Measurements from ENCODE around the gene ATXN2.

ATXN2 gene

GRCh38 chr12:111448846-111449790, 150.0 kb downstream of the ATXN2 start:
- DNase-seq, result no peak

GRCh38 chr12:111448266-111448830, 150.8 kb downstream of the ATXN2 start:
- no peak for DNase-seq

DNA sequence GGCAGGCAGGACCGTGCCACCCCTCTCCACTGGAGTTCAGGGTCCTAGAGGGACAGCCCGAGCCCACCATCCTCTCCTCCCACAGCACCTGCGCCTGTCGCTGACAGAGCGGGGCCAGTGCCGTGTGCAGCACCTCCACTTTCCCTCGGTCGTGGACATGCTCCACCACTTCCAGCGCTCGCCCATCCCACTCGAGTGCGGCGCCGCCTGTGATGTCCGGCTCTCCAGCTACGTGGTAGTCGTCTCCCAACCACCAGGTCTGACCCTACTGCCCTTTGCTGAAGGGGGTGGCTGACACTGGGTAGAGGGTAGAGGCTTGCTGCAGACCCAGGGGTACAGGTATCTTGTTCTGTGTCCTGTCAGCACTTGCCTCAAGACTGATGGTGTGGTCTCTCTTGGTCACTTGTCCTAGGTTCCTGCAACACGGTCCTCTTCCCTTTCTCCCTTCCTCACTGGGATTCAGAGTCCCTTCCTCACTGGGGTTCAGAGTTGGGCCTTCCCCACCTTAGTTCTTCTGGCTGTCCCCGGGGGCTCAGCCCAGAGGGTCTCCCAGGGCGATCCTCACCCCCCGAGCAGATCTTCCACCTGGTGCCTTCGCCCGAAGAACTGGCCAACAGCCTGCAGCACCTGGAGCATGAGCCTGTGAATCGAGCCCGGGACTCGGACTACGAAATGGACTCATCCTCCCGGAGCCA, 151.4 kb downstream of the ATXN2 start:
- no peak for DNase-seq

- DNase-seq, result no peak
Measured at GRCh38 chr12:111446631-111447570, 152.2 kb downstream of the ATXN2 start.

- no peak for DNase-seq
Measured at GRCh38 chr12:111445726-111446581, 153.2 kb downstream of the ATXN2 start.

DNA sequence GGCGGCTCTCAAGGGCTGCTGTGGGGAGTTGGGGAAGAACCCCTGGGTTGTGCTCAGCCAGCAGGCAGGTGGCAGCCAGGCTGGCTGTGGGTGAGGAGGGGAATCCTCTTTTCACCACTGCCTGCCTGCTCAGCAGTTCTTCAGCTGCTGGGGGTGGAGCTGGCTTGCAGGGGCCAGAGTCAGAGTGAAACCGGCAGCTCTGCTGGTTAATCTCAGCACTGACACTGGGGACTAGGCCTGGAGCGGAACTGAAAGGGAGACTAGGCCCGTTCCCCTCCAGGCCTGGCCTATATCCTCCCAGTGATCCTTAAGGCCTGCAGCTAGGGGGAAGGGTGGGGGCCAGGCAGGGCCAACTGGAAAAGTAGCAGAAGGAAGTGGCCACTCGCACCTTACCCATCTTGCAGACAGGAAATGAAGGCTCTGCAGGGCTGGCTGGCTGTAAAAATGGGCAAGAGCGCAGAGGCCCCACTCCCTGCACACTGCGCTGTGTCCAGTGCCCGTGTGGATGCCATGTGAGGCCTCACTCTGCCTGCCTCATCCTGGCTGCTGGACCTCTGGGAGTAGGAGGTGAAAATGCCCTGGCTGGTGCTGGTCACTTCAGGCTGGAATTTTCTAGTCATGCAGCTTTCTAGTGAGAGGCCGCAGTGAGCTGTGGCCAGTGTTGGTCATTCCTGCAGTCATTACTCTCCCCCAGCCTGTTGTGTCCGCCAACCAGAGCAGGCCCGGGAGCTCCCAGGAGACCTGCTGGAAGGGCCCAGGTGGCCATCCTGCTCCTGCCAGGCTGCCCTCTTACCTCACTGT, 154.0 kb downstream of the ATXN2 start:
- DNase-seq, result peak; percentile 76

GRCh38 chr12:111444314-111444924, 154.7 kb downstream of the ATXN2 start:
- DNase-seq, result peak; percentile 29

DNA sequence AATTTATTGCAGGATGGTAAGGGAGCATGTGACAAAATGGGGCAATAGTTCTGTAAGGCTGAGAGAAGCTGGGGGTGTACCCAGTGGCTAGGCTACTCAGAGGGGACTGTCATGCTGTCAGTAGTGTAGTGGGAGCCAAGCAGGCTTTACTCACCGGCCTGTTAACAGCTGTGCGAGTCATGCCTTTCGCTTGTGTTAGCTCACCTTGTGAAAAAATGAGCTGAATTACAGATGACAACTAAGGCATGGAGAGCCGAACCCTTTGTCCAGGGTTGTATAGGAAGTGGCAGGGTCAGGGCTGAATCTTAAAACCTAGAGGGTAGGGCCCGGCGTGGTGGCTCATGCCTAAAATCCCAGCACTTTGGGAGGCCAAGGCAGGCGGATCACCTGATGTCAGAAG, 155.5 kb downstream of the ATXN2 start:
- peak; percentile 52 for DNase-seq

- no peak for DNase-seq
Measured at GRCh38 chr12:111443086-111443485, 156.0 kb downstream of the ATXN2 start.

DNA sequence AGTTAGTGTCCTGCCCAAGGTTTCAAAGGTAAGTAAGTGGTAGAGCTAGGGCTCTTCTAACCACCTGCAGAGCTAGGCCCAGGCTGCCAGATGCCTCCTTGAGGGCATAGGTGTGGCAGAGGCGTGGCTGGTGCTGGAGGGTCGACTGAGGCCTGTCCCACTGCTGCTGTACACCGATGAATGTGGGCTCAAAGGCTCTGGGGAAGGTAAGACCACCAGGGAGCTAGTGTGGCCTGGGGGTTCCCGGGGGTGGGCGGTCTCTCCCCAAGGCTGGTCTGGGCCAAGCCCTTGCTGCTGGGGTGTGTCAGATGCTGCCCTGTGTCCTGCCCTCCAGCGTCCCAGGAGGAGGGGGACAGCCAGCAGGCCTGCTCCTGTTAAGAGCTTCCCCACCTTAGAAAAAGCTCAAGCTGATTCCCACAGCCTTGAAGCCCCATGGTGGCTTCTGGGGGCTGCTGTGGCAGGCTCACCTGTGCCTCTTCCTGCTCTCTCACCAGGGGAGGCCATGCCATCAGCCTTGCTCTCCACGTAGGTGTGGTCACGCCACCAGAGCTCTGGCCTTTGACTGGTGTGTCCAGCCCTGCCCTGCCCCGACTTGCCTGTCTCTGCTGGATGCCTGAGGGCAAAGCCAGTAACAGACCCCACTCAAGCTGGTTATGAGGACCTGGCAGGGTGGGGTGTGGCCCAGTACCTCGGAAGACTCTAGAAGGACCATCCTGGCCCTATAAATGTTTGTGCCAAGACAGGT, 156.6 kb downstream of the ATXN2 start:
- DNase-seq, result no peak

DNA sequence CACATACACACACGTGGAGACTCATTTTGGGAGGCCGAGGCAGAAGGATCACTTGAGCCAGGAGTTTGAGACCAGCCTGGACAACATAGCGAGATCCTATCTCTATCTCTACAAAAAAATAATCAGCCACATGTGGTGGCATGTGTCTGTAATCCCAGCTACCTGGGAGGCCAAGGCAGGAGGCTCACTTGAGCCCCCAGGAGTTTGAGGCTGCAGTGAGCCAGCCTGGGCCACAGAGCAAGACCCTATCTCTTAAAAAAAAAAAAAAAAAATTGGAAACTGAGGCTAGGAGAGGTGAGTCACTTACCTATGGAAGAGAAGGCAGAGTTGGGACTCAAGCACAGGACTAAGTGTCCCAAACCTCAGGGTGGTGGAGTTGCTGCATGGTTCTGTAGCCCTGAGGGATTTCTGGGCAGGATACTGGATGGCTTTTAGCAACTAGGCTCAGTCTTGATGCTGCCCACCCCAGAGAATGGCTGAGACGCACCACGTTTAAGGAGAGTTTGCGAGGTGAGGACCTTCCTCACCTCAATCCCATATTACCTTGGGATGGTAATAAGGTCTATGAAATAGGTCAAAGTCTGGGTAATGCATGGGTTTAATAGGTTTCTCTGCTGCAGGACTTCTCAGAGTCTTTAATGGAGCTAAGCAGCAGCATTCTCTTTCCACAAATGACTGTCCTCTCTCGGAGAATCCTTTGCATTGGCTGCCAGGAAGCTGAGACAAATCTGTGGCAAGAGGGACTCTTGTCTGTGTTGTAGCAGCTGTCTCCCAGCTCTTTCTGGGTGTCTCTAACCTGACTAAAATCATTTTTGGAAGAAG, 157.8 kb downstream of the ATXN2 start:
- DNase-seq, result no peak

DNA sequence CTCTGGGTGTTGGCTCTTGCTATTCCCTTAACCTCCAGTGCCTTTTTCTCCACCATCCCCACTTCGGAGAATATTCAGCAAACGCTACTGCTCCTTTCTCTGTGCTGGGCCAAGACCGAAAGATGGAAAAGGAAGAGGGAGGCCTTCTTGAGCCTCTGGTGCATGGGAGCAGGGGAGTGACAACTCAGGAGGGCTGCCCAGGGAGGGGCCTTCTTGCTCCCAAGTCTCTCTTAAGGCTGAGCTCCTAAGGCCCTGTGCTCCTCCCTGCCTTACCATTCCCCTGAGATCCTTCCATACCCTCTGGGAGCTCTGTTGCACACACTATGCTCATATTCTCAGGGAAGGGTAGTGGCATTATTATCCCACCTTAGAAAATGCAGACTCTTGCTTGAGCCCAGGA, 158.5 kb downstream of the ATXN2 start:
- no peak for DNase-seq

DNA sequence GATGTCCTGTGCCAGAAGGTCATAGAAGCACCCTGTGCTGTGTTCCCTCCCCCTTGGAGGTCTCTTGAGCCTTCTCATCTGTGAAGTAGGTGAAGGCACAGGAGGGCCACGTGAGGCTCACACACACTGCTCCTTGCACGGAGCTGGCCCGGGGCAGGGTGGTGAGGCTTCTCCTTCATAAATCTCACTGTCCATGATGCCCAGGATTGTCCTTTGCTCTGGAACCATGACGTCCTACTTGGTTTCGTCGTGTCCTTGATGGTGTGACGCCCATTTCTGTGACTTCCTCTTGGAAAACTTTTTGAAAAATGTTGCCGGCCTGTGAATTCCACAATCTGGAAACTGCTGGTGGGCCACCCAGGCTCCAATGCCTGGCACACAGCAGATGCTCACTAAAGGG, 159.0 kb downstream of the ATXN2 start:
- DNase-seq, result no peak

GRCh38 chr12:111439657-111440151, 159.4 kb downstream of the ATXN2 start:
- no peak for DNase-seq

DNA sequence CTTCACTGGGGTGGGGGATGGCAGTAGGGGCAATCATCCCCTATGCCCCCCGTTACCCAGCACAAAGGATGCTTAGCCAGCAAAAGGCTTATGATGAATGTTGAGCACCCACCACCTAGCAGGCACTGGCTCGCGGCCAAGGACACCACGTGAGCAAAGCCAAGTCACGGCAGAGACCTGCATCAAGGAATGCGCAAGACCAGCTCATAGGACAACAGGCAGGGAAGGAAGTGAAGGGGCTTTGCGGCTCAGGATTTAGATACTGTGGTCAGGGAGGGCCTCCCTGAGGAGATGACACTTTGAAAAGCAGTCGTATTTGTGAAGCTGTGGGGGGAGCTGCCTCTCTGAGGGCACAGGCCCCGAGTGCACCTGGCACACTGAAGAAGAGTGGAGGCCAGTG, 160.6 kb downstream of the ATXN2 start:
- peak; percentile 85 for DNase-seq

- peak; percentile 47 for DNase-seq
Measured at GRCh38 chr12:111437816-111438454, 161.2 kb downstream of the ATXN2 start.

- DNase-seq, result no peak
Measured at GRCh38 chr12:111436811-111437210, 162.3 kb downstream of the ATXN2 start.

GRCh38 chr12:111436266-111436665, 162.8 kb downstream of the ATXN2 start:
- no peak for DNase-seq
